NCI-H345 treated with DMSO at 0.1 percent for 48 hours (cell line): ENCODE data around the gene CAPN10.

Experiments used
- DNase-seq: peaks from one replicate; lab custom pipeline; 2025; ENCODE audit not compliant: unreplicated experiment; lab: John Stamatoyannopoulos, UW

CAPN10 gene

GRCh38 chr2:240588006-240588655, 1.6 kb downstream of the CAPN10 start:
- DNase-seq: no peak

DNA sequence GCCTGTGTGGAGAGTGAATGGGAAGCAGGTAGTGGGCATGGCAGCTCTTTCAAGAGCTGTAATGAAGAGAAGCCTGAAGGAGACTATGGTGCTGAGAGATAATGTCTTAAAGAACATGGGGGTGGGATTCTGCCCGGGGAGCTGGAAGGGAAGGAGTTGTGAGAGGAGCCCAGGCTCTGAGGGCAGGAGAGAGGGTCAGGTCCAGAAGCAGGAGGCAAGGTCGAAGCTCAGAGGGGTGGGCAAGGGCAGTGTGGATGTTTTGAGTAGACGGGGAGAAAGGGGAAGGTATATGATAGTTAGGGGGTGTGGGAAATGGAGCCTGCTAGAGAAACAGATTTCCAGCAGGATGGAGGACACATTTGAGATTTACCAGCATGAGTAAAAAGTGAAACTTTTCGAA, 2.1 kb downstream of the CAPN10 start:
- no peak for DNase-seq

GRCh38 chr2:240589375-240589774, 2.8 kb downstream of the CAPN10 start:
- no peak for DNase-seq

- no peak for DNase-seq
Measured at GRCh38 chr2:240589850-240590525, 3.5 kb downstream of the CAPN10 start.

GRCh38 chr2:240590681-240591111, 4.2 kb downstream of the CAPN10 start:
- DNase-seq: no peak

DNA sequence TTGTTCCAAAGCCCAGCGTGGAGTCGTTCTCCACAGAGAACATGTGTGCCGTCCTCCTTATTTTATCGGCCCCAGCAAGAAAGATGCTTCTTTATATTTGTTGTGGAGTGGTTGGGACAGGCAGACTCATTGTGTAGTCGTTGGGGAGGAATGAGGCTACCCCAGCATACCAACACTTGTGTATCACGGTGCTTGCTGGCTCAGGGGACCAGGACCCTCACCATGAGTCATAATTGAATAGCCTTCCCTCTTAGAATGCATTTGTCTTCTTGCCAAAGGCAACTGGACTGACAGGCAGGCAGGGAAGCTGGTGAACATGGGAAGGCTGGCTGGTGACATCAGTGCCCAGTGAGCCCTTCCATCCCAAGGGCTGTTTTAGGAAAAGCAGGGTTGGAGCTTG, 4.7 kb downstream of the CAPN10 start:
- no peak for DNase-seq

- no peak for DNase-seq
Measured at GRCh38 chr2:240591784-240592183, 5.2 kb downstream of the CAPN10 start.

GRCh38 chr2:240593026-240593702, 6.6 kb downstream of the CAPN10 start:
- no peak for DNase-seq

DNA sequence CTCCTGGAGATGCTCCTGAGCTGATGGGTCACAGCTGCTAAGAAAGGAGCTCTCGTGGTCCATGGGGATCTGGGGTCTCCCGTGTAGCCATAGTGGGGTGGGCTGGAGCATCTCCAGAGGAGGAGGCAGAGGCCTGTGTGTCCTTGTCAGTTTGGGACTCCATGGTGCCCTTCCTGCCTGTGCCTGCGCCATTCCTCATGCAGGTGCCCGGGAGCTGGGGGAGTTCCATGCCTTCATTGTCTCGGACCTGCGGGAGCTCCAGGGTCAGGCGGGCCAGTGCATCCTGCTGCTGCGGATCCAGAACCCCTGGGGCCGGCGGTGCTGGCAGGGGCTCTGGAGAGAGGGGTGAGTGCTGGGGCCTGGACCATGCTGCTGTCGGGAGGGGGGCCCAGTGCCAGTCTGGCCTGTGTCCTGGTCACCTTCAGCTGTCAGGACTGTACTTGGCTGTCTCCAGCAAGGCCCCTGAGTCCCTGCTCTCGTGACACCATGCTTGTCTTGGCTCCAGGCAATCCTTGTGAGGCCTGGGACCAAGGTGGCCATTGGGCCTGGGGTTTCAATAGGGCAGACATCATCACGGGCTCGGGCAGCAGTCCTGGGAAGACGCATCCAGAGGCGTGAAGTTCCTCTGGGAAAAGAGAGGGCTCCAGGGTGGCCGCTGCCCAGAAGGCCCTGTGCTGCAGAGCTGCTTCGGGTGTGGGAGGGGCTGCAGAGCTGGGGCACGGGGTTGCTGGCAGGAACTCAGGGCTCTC, 7.3 kb downstream of the CAPN10 start:
- DNase-seq: no peak

GRCh38 chr2:240594511-240595380, 8.2 kb downstream of the CAPN10 start:
- DNase-seq: no peak

- no peak for DNase-seq
Measured at GRCh38 chr2:240595381-240596079, 9.0 kb downstream of the CAPN10 start.

DNA sequence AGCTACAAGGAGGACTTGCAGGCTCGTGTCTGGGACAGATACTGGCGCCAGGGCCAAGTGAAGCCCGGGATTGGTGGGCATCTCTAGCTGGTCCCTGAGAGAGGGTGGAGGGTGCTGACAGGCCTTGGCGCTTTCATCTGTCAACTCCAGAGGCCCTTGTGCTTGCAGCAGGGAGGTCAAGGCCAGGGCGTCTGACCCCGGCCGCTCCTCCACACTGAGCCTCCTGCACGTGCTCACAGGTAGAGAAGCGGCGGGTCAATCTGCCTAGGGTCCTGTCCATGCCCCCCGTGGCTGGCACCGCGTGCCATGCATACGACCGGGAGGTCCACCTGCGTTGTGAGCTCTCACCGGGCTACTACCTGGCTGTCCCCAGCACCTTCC, 9.5 kb downstream of the CAPN10 start:
- DNase-seq: no peak

GRCh38 chr2:240596491-240596931, 10.0 kb downstream of the CAPN10 start:
- no peak for DNase-seq

DNA sequence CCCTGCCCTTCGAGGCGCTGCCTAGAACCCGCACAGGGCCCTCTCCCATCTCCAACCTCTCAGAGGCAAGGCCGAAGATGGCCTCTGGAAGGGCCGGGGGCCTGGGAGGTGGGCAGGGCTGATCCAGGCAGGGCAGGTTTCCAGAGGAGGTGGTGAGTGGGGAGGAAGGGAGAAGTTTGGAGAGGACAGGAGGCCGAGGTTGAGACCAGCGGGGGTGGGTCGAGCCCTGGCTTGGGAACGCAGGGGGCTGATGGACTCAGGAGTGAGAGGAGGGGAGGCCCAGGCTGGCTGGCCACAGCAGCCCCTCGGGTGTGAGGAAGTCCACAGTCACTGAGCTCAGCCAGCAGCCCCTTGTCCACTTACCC, 10.5 kb downstream of the CAPN10 start:
- DNase-seq: no peak

- no peak for DNase-seq
Measured at GRCh38 chr2:240597419-240598181, 11.1 kb downstream of the CAPN10 start.

DNA sequence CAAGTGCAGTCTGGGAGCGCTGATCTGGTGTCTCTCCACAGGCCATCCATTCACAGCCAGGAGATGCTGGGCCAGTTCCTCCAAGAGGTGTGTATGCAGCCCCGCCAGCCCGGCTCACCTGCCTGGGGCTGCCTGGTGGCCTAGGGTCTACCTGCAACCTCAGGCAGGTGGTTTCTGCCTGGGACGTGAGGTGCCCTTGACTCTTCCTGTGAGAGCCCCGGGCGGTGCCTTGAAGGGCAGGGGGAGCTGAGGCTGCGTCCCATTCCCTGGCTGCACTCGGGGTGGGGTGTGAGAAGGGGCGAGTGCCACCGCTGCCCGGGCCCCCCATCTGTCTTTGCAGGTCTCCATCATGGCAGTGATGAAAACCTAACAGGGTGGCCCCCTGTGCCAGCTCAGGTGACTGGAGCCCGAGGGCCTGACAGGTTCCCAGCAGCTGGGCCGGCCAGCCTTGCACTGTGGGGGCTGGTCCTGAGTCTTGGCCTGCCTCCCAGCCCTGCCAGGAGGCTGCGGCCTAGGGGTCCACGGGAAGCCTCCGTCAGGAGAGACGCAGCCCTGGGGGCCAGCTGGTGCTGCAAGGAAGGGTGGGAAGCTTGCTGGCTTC, 11.9 kb downstream of the CAPN10 start:
- no peak for DNase-seq

DNA sequence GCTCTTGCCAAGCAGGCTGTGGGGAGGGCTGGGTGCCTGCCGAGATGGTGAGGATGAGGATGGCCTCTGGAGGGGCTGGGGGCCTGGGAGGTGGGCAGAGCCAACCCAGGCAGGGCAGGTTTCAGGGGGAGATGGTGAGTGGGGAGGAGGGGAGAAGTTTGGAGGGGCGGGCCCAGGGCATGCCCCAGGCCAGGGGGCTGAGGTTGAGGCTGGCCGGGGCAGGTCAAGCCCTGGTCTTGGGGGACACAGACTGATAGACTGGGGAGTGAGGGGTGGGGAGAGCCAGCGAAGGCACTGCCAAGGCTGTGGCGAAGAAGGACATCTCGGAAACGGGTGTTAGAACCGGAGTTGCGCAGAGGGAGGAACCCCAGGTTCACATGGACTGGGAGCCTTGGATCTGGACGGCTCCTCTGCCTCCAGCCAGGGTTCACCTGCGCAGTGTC, 12.6 kb downstream of the CAPN10 start:
- DNase-seq: no peak

DNA sequence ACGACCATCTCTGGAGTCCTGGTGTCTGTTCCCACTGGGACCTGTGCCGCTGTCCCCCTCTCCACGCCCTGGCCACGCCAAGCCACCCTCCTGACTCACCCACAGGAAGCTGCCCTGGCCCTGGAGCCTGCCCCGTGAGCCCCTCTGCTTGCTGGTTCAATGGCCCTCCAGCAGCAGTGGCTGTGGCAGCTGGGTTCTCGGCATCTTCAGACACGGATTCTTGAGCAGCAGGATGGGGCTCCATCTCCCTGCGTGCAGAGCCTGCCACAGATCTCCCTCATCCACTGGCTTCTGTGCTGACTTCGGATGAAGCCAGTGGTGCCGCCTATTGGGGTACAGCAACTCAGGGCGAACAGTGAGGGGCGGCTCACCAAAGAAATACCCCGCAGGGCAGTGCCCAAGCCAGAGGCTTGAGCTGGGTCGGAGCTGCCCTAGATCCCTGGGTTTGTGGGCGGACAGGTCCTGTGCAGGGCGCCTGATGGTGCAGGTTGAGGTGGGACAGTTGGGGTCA, 14.0 kb downstream of the CAPN10 start:
- no peak for DNase-seq
